HepG2 (cell line): ENCODE data around the gene ANKRD13C. TPM values are rescaled to one million over a fixed set of nuclear protein-coding genes. Genes with fewer than 3 reads are reported as not detected.
A peak's percentile ranks its signal among the peaks of the same experiment; 100 is the strongest.

Experiments
- ARID2 ChIP-seq: sonication (generic); formaldehyde crosslinking; IDR thresholded peaks from 2 replicates; pipeline ENCODE4 v1.8.1; 2022; ENCODE audit warnings: mild to moderate bottlenecking, missing genetic modification reagents, borderline replicate concordance
- GPBP1L1 ChIP-seq: sonication (generic); formaldehyde crosslinking; IDR thresholded peaks from 2 replicates; pipeline ENCODE4 v1.5.0; 2020; ENCODE audit warnings: mild to moderate bottlenecking, missing genetic modification reagents
- HMGXB4 ChIP-seq, 2 experiments: sonication (generic) in 1 of 2; formaldehyde crosslinking in 1 of 2; IDR thresholded peaks; 2 replicates each; pipeline versions ENCODE4 v1.4.0 to v1.6.1; 2018 to 2020; ENCODE audit warnings: missing genetic modification reagents in 2 of 2, borderline replicate concordance in 1 of 2, low read depth in 1 of 2, mild to moderate bottlenecking in 1 of 2, missing biosample characterization in 1 of 2
- KAT8 ChIP-seq: IDR thresholded peaks from 2 replicates; pipeline ENCODE4 v1.6.1; 2016; ENCODE audit warnings: missing genetic modification reagents, missing compliant biosample characterization
- NPAS2 ChIP-seq: sonication (generic); formaldehyde crosslinking; IDR thresholded peaks from 2 replicates; pipeline ENCODE4 v1.8.0; 2022; ENCODE audit warnings: mild to moderate bottlenecking, missing genetic modification reagents, borderline replicate concordance
- NR2C2 ChIP-seq: sonication (generic); formaldehyde crosslinking; IDR thresholded peaks from 2 replicates; pipeline ENCODE4 v1.4.0; 2020; ENCODE audit warnings: missing genetic modification reagents, mild to moderate bottlenecking, moderate library complexity, borderline replicate concordance
- RBM22 ChIP-seq: fragments of 200-400 bp; formaldehyde crosslinking; optimal IDR thresholded peaks from 2 replicates; pipeline ENCODE3; 2017; ENCODE audit warnings: mild to moderate bottlenecking, low read length, moderate library complexity
- RERE ChIP-seq: IDR thresholded peaks from 2 replicates; pipeline ENCODE4 v1.6.1; 2016; ENCODE audit warnings: low read depth, missing genetic modification reagents, missing compliant biosample characterization
- TSC22D2 ChIP-seq: sonication (generic); formaldehyde crosslinking; IDR thresholded peaks from 2 replicates; pipeline ENCODE4 v1.5.1; 2020; ENCODE audit warnings: missing genetic modification reagents, mild to moderate bottlenecking, borderline replicate concordance
- ZFP91 ChIP-seq: sonication (generic); formaldehyde crosslinking; IDR thresholded peaks from 2 replicates; pipeline ENCODE4 v1.9.0; 2022; ENCODE audit warnings: missing genetic modification reagents, mild to moderate bottlenecking, borderline replicate concordance
- ZNF12 ChIP-seq: sonication (generic); formaldehyde crosslinking; IDR thresholded peaks from 2 replicates; pipeline ENCODE4 v1.5.0; 2020; ENCODE audit warnings: missing genetic modification reagents
- ZNF3 ChIP-seq: IDR thresholded peaks from 2 replicates; pipeline ENCODE4 v1.7.0; 2017; ENCODE audit warnings: inconsistent platforms
- ZNF343 ChIP-seq: sonication (generic); formaldehyde crosslinking; IDR thresholded peaks from 2 replicates; pipeline ENCODE4 v1.4.0; 2020; ENCODE audit warnings: mild to moderate bottlenecking, missing genetic modification reagents
- ZNF430 ChIP-seq: sonication (generic); formaldehyde crosslinking; IDR thresholded peaks from 2 replicates; pipeline ENCODE4 v1.9.0; 2021; ENCODE audit warnings: mild to moderate bottlenecking, missing genetic modification reagents
- ZNF530 ChIP-seq: sonication (generic); formaldehyde crosslinking; IDR thresholded peaks from 2 replicates; pipeline ENCODE4 v1.5.0; 2020; ENCODE audit warnings: low read depth, mild to moderate bottlenecking, missing genetic modification reagents
- ZNF569 ChIP-seq: sonication (generic); formaldehyde crosslinking; IDR thresholded peaks from 2 replicates; pipeline ENCODE4 v1.5.0; 2020; ENCODE audit warnings: mild to moderate bottlenecking, missing genetic modification reagents, moderate library complexity, borderline replicate concordance
- ZNF572 ChIP-seq: sonication (generic); formaldehyde crosslinking; IDR thresholded peaks from 2 replicates; pipeline ENCODE4 v1.5.1; 2020; ENCODE audit warnings: mild to moderate bottlenecking, missing genetic modification reagents
- ZNF713 ChIP-seq: sonication (generic); formaldehyde crosslinking; IDR thresholded peaks from 2 replicates; pipeline ENCODE4 v1.4.0; 2020; ENCODE audit warnings: mild to moderate bottlenecking, missing genetic modification reagents
- polyA plus RNA-seq, 8 experiments: library from polyadenylated mRNA; depleted of rRNA in 3 of 8; stranded (reverse) in 7 of 8; unstranded in 1 of 8; fragments of >200 nt; fragmentation: Illumina TruSeq in 4 of 8; extraction: Trizol in 4 of 8; gene quantifications; 2 replicates each; pipeline versions ENCODE4 v1.2.1 to v1.2.3, GENCODE V29; 2011 to 2016; ENCODE audit warnings: low read depth in 4 of 8, missing spikeins in 1 of 8, mixed read lengths in 1 of 8; ENCODE audit not compliant: insufficient read depth in 1 of 8
- total RNA-seq, 5 experiments: library from RNA; depleted of rRNA; stranded (reverse); fragments of >200 nt; fragmentation: Illumina TruSeq; extraction: Trizol; gene quantifications; 2 replicates each; pipeline ENCODE4 v1.2.3, GENCODE V29; 2016; ENCODE audit warnings: low read depth in 1 of 5

Gene ANKRD13C
- total and polyA plus RNA-seq, 2 of the 13 experiments (the other 11 are each of a cell fraction or from before 2014, with no cell fraction given), result 6.2 to 17.6 TPM

GRCh38 chr1:70221238-70222121 is 133.0 kb downstream of the ANKRD13C start, which contains the start of gene SRSF11 (continued):
- TF ChIP-seq RBM22 (peak; percentile 88), ZNF572 (CRISPR knock-in tag) (peak; percentile 72; the same call in 1 of the 2 replicates), NR2C2 (CRISPR knock-in tag) (peak; percentile 25; the same call in 1 of the 2 replicates), ZNF569 (CRISPR knock-in tag) (peak; percentile 66; the same call in 1 of the 2 replicates), ZNF530 (CRISPR knock-in tag) (no peak), KAT8 (CRISPR knock-in tag) (peak; percentile 79), ZNF713 (CRISPR knock-in tag) (no peak), ZNF12 (no peak), ZNF430 (no peak; the same call in 1 of the 2 replicates), GPBP1L1 (CRISPR knock-in tag) (no peak), TSC22D2 (CRISPR knock-in tag) (peak; percentile 64; the same call in 1 of the 2 replicates), NPAS2 (CRISPR knock-in tag) (no peak), RERE (CRISPR knock-in tag) (no peak), ARID2 (CRISPR knock-in tag) (no peak; the same call in 1 of the 2 replicates), ZFP91 (CRISPR knock-in tag) (peak; percentile 94), HMGXB4 (CRISPR knock-in tag; IDR thresholded peaks at IDR 0.05; ENCODE audit: borderline replicate concordance in 1 of 2, low read depth in 1 of 2) (peak; percentile 86 to 95), ZNF343 (CRISPR knock-in tag) (no peak), ZNF3 (CRISPR knock-in tag) (no peak)
